NCI-H1694 (cell line): ENCODE results near the gene LPIN1.
"Not testable (repeated sequence)": the region's sequence is repeated elsewhere in the genome, so short reads cannot be mapped to it uniquely, and the experiment has no call there.

Experiments
- DNase-seq: peaks from one replicate; lab custom pipeline; 2025; lab: John Stamatoyannopoulos, UW

The LPIN1 gene

GRCh38 chr2:11836647-11837219 is 90.3 kb downstream of the LPIN1 start:
- no peak for DNase-seq

- no peak for DNase-seq
Measured at GRCh38 chr2:11837875-11838734, 91.7 kb downstream of the LPIN1 start.

DNA sequence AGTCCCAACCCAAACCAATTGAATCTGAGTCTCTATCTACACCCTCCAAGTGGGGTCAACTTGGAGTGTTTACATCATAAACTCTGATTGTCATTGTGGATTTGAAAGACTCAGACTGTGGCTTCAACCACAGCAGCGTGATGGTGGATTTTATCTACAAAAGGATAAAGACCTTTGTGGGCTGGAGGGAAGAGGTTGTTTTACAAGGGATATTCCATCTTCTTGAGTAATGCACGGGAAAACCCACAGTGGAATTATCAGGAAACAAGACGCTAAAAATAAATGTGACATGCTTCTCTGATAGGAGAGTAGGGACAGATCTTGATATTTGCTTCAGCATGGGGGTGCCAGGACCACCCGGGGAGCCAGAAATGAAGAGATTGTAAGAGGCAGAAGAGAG is 93.5 kb downstream of the LPIN1 start:
- no peak for DNase-seq

DNA sequence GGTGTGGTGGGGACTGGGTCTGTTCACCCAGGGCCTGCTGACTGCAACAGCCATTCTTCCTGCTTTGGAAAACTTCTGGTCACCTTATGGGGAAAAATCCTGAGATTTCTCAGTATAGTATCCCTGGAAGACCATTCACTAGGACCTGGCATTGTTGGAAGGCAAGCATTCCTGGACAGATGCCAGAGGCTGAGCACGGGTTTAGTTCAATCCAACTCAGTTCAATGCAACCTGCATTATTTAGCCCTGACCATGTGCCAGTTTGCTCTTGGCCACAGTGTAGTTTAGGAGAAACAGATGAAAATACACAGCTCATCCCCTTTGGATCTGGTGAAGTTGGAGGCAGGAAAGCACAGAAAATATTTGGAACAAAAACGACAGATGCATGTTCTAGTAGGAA is 95.9 kb downstream of the LPIN1 start:
- DNase-seq = no peak

DNA sequence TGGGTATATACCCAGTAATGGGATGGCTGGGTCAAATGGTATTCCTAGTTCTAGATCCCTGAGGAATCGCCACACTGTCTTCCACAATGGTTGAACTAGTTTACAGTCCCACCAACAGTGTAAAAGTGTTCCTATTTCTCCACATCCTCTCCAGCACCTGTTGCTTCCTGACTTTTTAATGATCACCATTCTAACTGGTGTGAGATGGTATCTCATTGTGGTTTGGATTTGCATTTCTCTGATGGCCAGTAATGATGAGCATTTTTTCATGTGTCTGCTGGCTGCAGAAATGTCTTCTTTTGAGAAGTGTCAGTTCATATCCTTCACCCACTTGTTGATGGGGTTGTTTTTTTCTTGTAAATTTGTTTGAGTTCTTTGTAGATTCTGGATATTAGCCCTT is 98.4 kb downstream of the LPIN1 start:
- DNase-seq = not testable (repeated sequence)

- not testable (repeated sequence) for DNase-seq
Measured at GRCh38 chr2:11847935-11848334, 101.5 kb downstream of the LPIN1 start.

- no peak for DNase-seq
Measured at GRCh38 chr2:11850082-11850481, 103.7 kb downstream of the LPIN1 start.

DNA sequence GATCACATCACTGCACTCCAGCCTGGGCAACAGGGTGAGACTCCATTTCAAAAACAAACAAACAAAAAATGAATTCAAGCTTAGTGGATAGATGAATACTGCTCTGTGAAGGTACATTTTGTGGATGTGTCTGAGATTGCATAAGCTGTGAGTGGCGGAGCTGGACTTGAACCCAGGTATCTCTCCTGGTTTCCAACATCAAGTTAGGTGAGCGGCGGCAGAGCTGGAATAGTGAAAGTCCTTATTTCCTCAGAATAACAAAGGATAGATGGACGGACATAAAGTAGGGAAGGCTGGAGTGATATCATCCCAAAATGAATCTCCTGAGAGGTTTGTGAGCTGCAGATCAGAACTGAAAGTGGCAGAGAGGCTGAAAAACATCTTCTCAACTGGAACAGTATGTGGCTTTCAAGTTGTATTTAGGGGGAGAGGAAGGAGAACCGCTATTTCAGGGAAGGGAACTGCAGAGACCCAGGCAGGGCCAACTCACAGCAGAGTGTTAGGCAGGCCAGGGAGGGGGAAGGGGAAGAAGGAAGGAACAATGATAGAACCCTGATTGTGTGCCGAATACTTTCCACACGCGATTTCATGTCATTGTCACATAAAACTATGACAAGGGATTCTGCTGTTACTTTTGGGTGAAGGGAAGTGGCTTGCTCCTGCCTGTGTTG is 106.2 kb downstream of the LPIN1 start:
- no peak for DNase-seq

DNA sequence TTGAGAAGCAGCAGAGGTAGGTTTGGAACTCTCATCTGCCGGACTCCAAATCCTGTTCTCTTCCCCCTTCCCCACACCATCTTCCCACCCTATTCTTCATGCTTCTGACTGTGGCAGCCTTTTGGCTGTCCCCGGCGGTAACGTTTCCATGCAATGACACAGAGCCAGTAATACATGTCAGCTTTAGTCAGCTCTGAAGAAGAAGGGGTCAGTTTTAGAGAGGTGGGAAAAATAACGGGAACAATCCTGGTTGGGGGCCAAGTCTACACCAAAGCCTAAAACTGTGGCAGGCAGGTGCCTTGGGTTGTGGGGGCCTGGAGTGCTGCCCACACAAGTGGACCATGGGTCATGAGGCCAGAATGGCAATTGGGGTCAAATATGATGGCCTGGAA is 106.8 kb downstream of the LPIN1 start:
- no peak for DNase-seq

GRCh38 chr2:11855064-11855760 is 108.8 kb downstream of the LPIN1 start:
- no peak for DNase-seq

DNA sequence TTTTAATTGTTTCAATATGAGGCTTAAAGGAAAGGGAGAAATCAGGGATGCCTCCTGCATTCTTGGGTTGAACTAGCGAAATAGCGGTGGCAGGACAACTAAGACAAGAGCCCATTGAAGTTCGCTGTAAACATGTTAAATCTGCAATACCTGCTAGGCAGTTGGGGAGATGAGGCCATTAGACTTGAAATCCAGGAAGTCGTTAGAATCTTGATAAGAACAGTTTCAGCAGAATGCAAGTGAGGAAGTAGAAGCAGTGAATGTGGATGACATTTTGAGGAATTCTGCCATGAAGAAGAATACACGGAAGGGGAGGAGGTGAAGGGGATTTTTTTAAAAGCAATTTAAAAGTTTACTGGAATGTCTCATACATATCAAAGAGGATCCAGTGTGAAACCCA is 109.7 kb downstream of the LPIN1 start:
- DNase-seq = no peak

DNA sequence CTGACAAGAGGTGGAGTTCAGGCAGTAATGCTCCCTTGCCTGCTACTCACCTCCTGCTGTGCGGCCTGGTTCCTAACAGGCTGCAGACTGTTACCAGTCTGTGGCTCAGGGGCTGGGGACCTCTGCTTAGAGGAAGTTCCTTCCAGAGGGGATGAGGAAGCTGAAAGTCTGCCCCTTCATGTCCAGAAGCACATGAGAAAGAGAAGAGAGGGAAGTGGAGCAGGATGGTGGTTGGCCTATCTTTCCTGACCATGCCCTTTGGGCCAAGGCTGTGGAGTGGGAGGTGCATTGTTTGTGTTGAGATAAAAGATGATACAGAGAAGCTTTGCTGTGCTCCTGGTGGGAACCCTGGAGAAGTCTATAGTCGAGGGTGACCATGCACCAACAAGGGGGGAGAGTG is 112.5 kb downstream of the LPIN1 start:
- no peak for DNase-seq

DNA sequence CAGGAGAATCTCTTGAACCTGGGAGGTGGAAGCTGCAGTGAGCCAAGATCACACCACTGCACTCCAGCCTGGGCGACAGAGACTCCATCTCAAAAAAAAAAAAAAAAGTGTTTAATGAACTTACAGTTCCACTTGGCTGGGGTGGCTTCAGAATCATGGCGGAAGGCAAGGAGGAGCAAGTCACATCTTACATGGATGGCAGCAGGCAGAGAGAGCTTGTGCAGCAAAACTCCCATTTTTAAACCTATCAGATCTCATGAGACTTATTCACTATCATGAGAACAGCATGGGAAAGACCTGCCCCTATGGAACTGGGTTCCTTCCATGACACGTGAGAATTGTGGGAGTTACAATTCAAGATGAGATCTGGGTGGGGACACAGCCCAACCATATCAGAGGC is 113.5 kb downstream of the LPIN1 start:
- DNase-seq = not testable (repeated sequence)

- DNase-seq = no peak
Measured at GRCh38 chr2:11861044-11861443, 114.6 kb downstream of the LPIN1 start.

DNA sequence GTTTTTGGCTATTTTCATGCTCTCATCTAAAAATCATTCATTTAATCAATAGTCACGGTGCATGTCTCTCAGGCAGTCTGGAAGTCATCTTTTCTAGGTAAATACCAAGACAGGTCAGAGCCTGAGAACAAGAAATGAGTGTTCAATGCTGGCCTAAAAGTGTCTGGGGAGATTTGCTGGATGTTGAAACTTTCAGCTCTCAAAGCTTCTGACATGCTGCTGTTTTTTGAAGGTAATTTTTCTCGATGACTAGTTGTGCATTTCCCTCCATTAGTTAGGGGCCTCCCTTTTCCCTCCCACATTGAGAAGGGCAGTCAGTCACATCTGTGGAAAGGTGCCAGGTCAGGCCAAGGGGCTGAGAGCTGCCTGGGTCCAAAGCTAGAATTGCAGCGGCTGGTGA is 115.6 kb downstream of the LPIN1 start:
- DNase-seq = no peak

- DNase-seq = no peak
Measured at GRCh38 chr2:11863103-11863502, 116.7 kb downstream of the LPIN1 start.

- peak; percentile 69 for DNase-seq
Measured at GRCh38 chr2:11863513-11864328, 117.3 kb downstream of the LPIN1 start.

DNA sequence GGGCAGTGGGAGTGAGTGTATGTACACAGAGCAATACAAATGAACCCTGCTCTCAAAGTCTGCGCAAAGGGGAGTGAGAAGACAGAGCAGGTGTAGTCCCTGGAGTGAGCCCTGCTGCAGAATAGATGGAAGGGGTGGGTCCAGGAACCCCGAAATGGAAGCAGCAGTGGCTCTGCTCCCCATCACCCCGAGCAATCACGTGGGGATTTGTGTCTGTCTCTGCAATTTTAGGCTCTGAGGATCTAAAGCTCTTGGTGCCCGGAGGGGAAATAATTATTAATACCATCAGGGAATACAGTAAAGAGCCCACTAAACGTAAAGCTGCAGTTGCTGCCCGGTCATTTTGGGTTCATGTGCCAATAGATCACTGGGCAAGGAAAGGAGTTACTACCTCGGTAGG is 118.3 kb downstream of the LPIN1 start:
- DNase-seq = no peak

- DNase-seq = no peak
Measured at GRCh38 chr2:11865378-11865777, 118.9 kb downstream of the LPIN1 start.

- DNase-seq = no peak
Measured at GRCh38 chr2:11865805-11866204, 119.4 kb downstream of the LPIN1 start.
